ENCODE data around the gene NPRL2. TPM values are rescaled to one million over a fixed set of nuclear protein-coding genes. Genes with fewer than 3 reads are reported as not detected.
"Not testable (repeated sequence)": the region's sequence is repeated elsewhere in the genome, so short reads cannot be mapped to it uniquely, and the experiment has no call there.

The NPRL2 gene
- total RNA-seq, 1 donor = 19.7 TPM

DNA sequence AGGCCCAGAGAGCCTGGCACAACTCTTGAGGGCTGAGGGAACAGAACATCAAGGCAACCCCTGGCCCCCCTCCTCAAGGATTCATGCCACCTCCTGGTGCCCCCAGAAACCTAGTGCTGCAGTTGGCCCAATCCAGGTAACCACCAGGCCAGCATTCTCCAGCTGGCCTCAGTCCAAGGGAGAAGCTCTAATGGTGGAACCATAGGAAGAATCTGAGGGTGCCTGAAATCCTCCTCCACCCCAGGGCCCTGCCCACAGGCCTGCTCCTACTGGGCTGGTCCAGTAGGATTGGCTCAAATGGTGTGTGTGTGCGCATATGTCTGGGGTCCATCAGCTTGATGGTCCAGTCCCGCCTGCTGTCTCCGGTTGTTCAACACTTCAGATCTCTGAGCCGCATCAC, 35.8 kb downstream of the NPRL2 start:
- no peak for TF ChIP-seq CTCF (IDR thresholded peaks at IDR 0.05; ENCODE audit: insufficient read depth, low read length)
- H3K4me3 ChIP-seq (ENCODE audit: low read depth, low read length) = no peak overlapping the region
- DNase-seq (ENCODE audit: low read depth) = no peak

- TF ChIP-seq CTCF (IDR thresholded peaks at IDR 0.05; ENCODE audit: insufficient read depth, low read length) = no peak
- no peak overlapping the region for H3K4me3 ChIP-seq (ENCODE audit: low read depth, low read length)
- DNase-seq (ENCODE audit: low read depth) = no peak
These were observed 36.2 kb downstream of the NPRL2 start for GRCh38 chr3:50314342-50314741.

- H3K4me3 ChIP-seq (ENCODE audit: low read depth, low read length); DNase-seq (ENCODE audit: low read depth): not testable (repeated sequence)
These were observed 38.5 kb downstream of the NPRL2 start for GRCh38 chr3:50312041-50312440.

- TF ChIP-seq CTCF (IDR thresholded peaks at IDR 0.05; ENCODE audit: insufficient read depth, low read length) = no peak
- no peak overlapping the region for H3K4me3 ChIP-seq (ENCODE audit: low read depth, low read length)
- no peak for DNase-seq (ENCODE audit: low read depth)
These were observed 46.0 kb downstream of the NPRL2 start for GRCh38 chr3:50304601-50305000.

DNA sequence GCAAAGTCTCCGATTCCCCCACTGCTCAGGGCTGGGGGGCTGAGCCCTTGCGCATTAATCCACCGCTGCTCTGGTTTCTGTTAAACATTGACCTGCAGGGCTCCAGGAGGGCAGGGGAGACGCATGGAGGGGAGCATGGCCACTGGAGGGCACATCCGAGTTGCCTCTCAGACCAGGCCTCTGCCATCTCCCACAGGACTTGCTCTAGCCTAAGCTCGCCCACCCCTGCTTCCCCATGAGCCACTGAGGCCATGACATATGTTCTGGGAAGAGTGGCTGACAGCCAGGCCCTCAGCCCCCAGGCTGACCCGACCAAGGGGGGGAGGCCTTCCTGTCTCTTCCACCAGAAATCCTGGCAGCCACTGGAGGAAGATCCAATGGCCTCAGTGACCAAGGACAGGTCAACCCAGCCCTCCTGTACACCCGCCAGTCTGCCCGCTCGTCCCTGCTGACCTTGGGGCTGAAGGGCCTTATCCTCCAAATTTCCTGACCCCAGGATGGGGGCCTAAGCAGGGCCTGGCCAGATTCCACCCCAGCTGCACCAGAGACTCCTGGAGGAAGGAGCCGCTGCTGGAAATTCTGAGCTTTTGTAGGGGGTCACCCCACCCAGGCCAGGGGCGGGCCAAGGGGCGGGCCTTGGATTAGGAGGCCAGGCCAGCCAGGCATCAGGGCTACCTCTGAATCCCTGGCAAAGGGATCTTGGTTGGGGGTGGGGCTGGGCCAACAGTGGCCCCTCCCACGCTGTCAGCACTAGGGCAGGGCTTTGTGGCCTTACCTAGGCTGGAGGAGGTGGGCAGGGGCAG, 47.4 kb downstream of the NPRL2 start, which contains the start of gene HYAL1:
HYAL1 (minus strand) TSS at position 562 of the 803 bp plus-strand sequence. CDS start 618 bp downstream, outside the sequence.
- no peak within 1 kb of the TSS for H3K4me3 ChIP-seq (ENCODE audit: low read depth, low read length)
- TF ChIP-seq CTCF (IDR thresholded peaks at IDR 0.05; ENCODE audit: insufficient read depth, low read length) = no peak
- peak; percentile 30 for DNase-seq (ENCODE audit: low read depth)

DNA sequence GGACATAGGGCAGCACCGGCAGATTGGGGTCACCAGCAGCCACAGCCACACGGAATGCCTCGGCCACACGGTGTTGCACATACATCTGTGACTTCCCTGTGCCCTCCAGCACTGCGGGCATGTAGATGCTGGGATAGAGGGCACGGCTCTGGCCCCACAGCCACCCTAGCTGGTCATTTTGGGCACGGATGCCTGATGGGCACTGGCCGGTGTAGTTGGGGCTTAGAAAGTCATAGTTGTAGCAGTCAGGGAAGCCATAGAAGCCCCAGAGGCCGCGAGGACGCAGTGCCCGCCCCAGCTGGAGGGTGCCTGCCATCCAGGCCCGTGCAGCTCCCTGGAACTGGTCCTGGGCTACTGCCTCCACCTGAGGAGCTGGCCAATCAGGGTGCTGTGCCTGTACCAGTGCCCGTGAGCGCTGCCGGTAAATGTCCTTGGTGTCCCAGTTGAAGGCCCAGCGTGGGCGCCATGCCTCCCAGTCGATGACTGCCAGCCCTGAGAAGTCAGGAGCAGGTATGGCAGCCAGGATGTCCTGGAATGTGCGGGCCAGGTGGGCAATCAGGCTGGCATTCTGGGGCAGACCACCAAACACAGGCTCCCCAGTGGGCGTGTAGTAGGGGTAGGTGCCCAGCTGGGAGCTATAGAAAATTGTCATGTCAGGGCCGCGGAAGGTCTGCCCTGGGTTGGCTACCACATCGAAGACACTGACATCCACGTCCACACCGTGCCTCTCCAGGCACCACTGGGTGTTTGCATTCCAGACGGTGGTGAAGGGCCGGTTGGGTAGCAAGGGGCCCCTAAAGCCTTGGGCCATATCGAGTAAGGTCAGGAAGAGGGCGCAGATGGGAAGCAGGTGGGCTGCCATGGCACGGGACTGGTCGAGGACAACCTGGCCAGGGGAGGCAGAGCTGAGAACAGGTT, 48.2 kb downstream of the NPRL2 start:
- H3K4me3 ChIP-seq (ENCODE audit: low read depth, low read length) = no peak overlapping the region
- DNase-seq (ENCODE audit: low read depth) = no peak
- no peak for TF ChIP-seq CTCF (IDR thresholded peaks at IDR 0.05; ENCODE audit: insufficient read depth, low read length)

- no peak overlapping the region for H3K4me3 ChIP-seq (ENCODE audit: low read depth, low read length)
These were observed 49.8 kb downstream of the NPRL2 start for GRCh38 chr3:50300681-50301254.

More at GRCh38 chr3:50300681-50301254, 49.8 kb downstream of the NPRL2 start:
- no peak for TF ChIP-seq CTCF (IDR thresholded peaks at IDR 0.05; ENCODE audit: insufficient read depth, low read length)
- DNase-seq (ENCODE audit: low read depth) = no peak

All from fibroblast of the aortic adventitia (primary cell).